IPS DF 6.9 (cell line): ENCODE results near the gene EHD2.

Source experiments
- DNase-seq: peaks from one replicate; pipeline ENCODE4 v3.0.0-alpha.2; 2013; ENCODE audit warnings: low read depth, low spot score
- H3K27ac ChIP-seq: one replicate; pipeline ENCODE4 v1.5.1; 2013; ENCODE audit warnings: low read length, control low read depth
- H3K27me3 ChIP-seq: 2 replicates; pipeline ENCODE4 v1.6.1; 2013; ENCODE audit warnings: mild to moderate bottlenecking, low read length; ENCODE audit not compliant: control insufficient read depth, insufficient read depth
- H3K36me3 ChIP-seq: 2 replicates; pipeline ENCODE4 v1.6.1; 2013; ENCODE audit warnings: low read length; ENCODE audit not compliant: control insufficient read depth, insufficient read depth
- H3K4me1 ChIP-seq: 2 replicates; pipeline ENCODE4 v1.6.1; 2013; ENCODE audit warnings: low read length; ENCODE audit not compliant: control insufficient read depth, insufficient read depth
- H3K4me3 ChIP-seq: 2 replicates; pipeline ENCODE4 v1.5.1; 2013; ENCODE audit warnings: mild to moderate bottlenecking, low read length
- H3K9me3 ChIP-seq: 2 replicates; pipeline ENCODE4 v1.6.1; 2013; ENCODE audit warnings: low read length, inconsistent platforms; ENCODE audit not compliant: control insufficient read depth, insufficient read depth
- WGBS: extraction: QIAGEN DNeasy Blood & Tissue Kit; methylation state at CpG from one replicate; pipeline ENCODE4 v1.1.7; 2013; ENCODE audit warnings: mixed read lengths, missing lambda C conversion rate; ENCODE audit not compliant: insufficient read length, insufficient coverage; 5-methylcytosine and 5-hydroxymethylcytosine counted together

The EHD2 gene

GRCh38 chr19:47750752-47751151 lies 37.5 kb downstream of the EHD2 start:
- no peaks in the 10 kb centered on the region for H3K4me1 ChIP-seq
- H3K4me3 ChIP-seq, result no peak overlapping the region
- no peaks in the 10 kb centered on the region for H3K27me3 ChIP-seq
- DNase-seq, result no peak
- no CpG with 5 or more reads among the region's 18 CpGs for WGBS
- no peaks in the 10 kb centered on the region for H3K9me3 ChIP-seq
- H3K27ac ChIP-seq, result no peak overlapping the region
- peaks cover 62% of the 10 kb centered on the region for H3K36me3 ChIP-seq

GRCh38 chr19:47752440-47753211 lies 39.4 kb downstream of the EHD2 start:
- DNase-seq, result no peak
- H3K36me3 ChIP-seq, result peaks cover 80% of the 10 kb centered on the region
- H3K27ac ChIP-seq, result no peak overlapping the region
- H3K4me1 ChIP-seq, result no peaks in the 10 kb centered on the region
- no peak overlapping the region for H3K4me3 ChIP-seq
- no peaks in the 10 kb centered on the region for H3K9me3 ChIP-seq
- no CpG with 5 or more reads among the region's 27 CpGs for WGBS
- no peaks in the 10 kb centered on the region for H3K27me3 ChIP-seq

GRCh38 chr19:47754206-47755064 lies 41.2 kb downstream of the EHD2 start:
- Histone ChIP-seq H3K27me3 (no peaks in the 10 kb centered on the region), H3K27ac (no peak overlapping the region), H3K36me3 (peaks cover 82% of the 10 kb centered on the region), H3K9me3 (no peaks in the 10 kb centered on the region), H3K4me3 (no peak overlapping the region), H3K4me1 (no peaks in the 10 kb centered on the region)
- DNase-seq, result no peak
- whole genome bisulfite sequencing, result no CpG with 5 or more reads among the region's 37 CpGs

- Histone ChIP-seq H3K36me3 (peaks cover 76% of the 10 kb centered on the region), H3K4me1 (no peaks in the 10 kb centered on the region), H3K4me3 (no peak overlapping the region), H3K27ac (no peak overlapping the region), H3K9me3 (no peaks in the 10 kb centered on the region), H3K27me3 (no peaks in the 10 kb centered on the region)
- DNase-seq, result no peak
- no CpG with 5 or more reads among the region's 36 CpGs for WGBS
Measured at GRCh38 chr19:47755065-47755761, 42.0 kb downstream of the EHD2 start.

- H3K4me3 ChIP-seq, result no peak overlapping the region
- H3K36me3 ChIP-seq, result peaks cover 68% of the 10 kb centered on the region
- no peak for DNase-seq
- WGBS, result no CpG with 5 or more reads among the region's 28 CpGs
- H3K27ac ChIP-seq, result no peak overlapping the region
- no peaks in the 10 kb centered on the region for H3K27me3 ChIP-seq
- H3K4me1 ChIP-seq, result no peaks in the 10 kb centered on the region
- H3K9me3 ChIP-seq, result no peaks in the 10 kb centered on the region
Measured at GRCh38 chr19:47755762-47756626, 42.8 kb downstream of the EHD2 start.

GRCh38 chr19:47756627-47756929 lies 43.4 kb downstream of the EHD2 start:
- Histone ChIP-seq H3K9me3 (no peaks in the 10 kb centered on the region), H3K27me3 (no peaks in the 10 kb centered on the region), H3K4me3 (no peak overlapping the region), H3K27ac (no peak overlapping the region), H3K4me1 (no peaks in the 10 kb centered on the region), H3K36me3 (peaks cover 62% of the 10 kb centered on the region)
- no CpG with 5 or more reads among the region's 12 CpGs for WGBS
- DNase-seq, result no peak

- DNase-seq, result no peak
- Histone ChIP-seq H3K27ac (no peak overlapping the region), H3K4me3 (no peak overlapping the region), H3K36me3 (peaks cover 61% of the 10 kb centered on the region), H3K27me3 (no peaks in the 10 kb centered on the region), H3K4me1 (no peaks in the 10 kb centered on the region), H3K9me3 (no peaks in the 10 kb centered on the region)
- no CpG with 5 or more reads among the region's 22 CpGs for WGBS
Measured at GRCh38 chr19:47756953-47757608, 43.9 kb downstream of the EHD2 start.

- H3K9me3 ChIP-seq, result no peaks in the 10 kb centered on the region
- no peaks in the 10 kb centered on the region for H3K27me3 ChIP-seq
- 100% methylated on average over 1 of the region's 14 CpGs for WGBS
- no peak overlapping the region for H3K27ac ChIP-seq
- no peaks in the 10 kb centered on the region for H3K4me1 ChIP-seq
- no peak for DNase-seq
- no peak overlapping the region for H3K4me3 ChIP-seq
- peaks cover 54% of the 10 kb centered on the region for H3K36me3 ChIP-seq
Measured at GRCh38 chr19:47757617-47758442, 44.6 kb downstream of the EHD2 start.

- Histone ChIP-seq H3K27ac (no peak overlapping the region), H3K4me1 (no peaks in the 10 kb centered on the region), H3K9me3 (no peaks in the 10 kb centered on the region), H3K27me3 (no peaks in the 10 kb centered on the region), H3K36me3 (peaks cover 49% of the 10 kb centered on the region), H3K4me3 (no peak overlapping the region)
- WGBS, result no CpG with 5 or more reads among the region's 5 CpGs
- no peak for DNase-seq
Measured at GRCh38 chr19:47758443-47758804, 45.2 kb downstream of the EHD2 start.
